Measurements from ENCODE around the gene SYCP2.

- TF ChIP-seq CTCF (IDR thresholded peaks at IDR 0.05) (no peak), POLR2A (IDR thresholded peaks at IDR 0.05) (no peak)
These were observed 62.3 kb downstream of the SYCP2 start for GRCh38 chr20:59871096-59871495.

Data from adrenal gland (tissue), 5 donors.